Right hindlimb (tissue), 1 donor: Measurements from ENCODE around the gene RAD51B.
A peak's percentile ranks its signal among the peaks of the same experiment; 100 is the strongest.
"Not testable (repeated sequence)": the region's sequence is repeated elsewhere in the genome, so short reads cannot be mapped to it uniquely, and the experiment has no call there.

Source experiments
- DNase-seq: peaks from one replicate; pipeline ENCODE4 v3.0.0-alpha.2; 2018

Gene RAD51B

DNA sequence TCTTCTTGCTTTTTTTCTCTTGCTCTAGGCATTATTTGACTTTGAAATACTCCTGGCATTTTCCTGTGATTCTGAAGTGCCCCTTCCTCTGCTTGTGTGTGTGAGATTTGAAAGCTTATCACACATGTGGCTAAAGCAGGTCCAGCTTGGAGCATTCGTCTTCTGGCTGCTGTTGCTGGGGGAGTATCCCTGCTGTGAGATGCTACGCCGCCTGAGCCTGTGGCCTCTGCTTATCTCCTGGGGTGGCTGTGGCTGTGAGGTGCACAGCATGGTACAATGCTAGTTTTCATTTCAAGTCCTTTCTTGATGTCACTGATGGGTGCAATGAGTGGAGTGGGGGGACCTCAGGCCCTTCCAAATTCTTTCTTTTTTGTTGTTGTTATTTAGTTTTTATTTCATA lies 601.5 kb downstream of the RAD51B start:
- DNase-seq = no peak

- no peak for DNase-seq
Observed at GRCh38 chr14:68423686-68424085, 604.1 kb downstream of the RAD51B start.

- no peak for DNase-seq
Observed at GRCh38 chr14:68424443-68425172, 605.0 kb downstream of the RAD51B start.

DNA sequence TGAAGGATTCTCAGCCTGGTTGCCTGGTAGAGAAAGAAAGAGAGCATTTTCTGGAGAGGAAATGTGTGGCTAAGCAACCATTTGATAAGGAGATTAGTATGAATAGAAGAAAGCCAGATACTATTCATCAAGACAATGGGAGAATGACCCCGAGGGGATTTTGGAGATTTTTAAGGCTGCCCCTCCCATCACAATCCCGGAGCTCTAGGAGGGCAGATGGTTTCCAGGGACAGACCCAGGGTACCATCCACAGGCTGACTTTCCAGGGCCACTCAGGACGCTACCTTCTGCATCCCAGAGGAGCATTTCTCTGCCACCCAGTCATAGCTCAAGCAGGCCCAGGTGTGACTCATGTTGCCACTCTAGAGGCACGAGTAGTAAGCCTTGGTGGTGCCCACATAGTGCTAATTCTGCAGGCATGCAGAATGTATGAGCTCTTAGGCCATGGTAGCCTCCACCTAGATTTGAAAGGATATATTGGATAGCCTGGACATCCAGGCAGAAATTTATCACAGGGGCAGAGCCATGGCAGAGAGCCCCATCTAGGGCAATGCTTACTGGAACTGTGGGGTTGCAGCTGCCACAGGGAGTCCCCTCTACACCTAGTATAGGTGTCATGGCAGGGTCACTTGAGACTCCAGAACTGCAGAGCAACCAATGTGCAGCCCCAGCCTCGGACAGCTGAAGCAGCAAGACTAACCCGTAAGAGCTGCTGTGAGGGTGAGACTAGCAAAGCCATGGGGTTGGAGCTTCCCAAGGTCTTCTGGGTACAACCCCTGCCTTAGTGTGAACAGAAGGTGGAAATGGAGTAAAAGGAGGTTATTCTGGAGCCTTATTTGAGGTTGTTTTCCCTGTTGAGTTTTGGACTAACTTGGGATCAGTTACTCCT lies 607.3 kb downstream of the RAD51B start:
- no peak for DNase-seq

GRCh38 chr14:68427550-68427890 lies 607.9 kb downstream of the RAD51B start:
- DNase-seq = no peak

- DNase-seq = not testable (repeated sequence)
Observed at GRCh38 chr14:68428900-68429299, 609.3 kb downstream of the RAD51B start.

DNA sequence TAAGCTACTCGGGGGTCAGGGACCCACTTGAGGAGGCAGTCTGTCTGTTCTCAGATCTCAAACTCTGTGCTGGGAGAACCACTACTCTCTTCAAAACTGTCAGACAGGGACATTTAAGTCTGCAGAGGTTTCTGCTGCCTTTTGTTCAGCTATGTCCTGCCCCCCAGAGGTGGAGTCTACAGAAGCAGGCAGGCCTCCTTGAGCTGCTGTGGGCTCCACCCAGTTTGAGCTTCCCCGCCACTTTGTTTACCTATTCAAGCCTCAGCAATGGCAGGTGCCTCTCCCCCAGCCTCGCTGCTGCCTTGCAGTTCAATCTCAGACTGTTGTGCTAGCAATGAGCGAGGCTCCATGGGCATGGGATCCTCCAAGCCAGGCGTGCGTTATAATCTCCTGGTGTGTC lies 614.6 kb downstream of the RAD51B start:
- not testable (repeated sequence) for DNase-seq

DNA sequence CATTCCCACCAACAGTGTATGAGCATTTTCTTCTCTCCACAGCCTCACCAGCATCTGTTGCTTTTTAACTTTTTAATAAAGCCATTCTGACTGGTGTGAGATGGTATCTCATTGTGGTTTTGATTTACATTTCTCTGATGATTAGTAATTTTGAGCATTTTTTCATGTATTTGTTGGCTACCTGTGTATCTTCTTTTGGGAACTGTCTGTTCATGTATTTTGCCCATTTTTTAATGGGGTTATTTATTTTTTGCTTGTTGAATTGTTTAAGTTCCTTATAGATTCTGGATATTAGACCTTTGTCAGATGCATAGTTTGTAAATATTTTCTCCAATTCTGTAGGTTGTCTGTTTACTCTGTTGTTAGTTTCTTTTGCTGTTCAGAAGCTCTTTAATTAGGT lies 616.1 kb downstream of the RAD51B start:
- DNase-seq = not testable (repeated sequence)

DNA sequence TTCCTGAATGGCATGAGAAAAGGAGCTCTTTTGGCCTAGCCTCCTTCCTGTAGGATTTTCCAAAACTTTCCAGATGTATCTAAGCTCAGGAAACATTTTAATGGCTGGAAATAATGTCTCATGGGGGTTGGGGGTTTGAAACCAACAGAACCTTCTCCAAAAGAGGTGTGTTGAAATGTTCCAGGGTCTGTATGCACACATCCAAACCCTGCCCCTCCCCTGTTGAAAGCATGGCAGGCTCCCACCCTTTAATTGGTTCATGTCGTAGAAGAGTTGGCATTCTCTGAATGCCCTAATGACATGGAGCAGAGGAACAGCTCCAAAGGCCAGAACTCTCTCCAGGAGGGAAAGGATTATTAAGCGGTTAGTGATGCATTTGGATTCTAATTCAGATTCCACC lies 620.1 kb downstream of the RAD51B start:
- peak; percentile 70 for DNase-seq

DNA sequence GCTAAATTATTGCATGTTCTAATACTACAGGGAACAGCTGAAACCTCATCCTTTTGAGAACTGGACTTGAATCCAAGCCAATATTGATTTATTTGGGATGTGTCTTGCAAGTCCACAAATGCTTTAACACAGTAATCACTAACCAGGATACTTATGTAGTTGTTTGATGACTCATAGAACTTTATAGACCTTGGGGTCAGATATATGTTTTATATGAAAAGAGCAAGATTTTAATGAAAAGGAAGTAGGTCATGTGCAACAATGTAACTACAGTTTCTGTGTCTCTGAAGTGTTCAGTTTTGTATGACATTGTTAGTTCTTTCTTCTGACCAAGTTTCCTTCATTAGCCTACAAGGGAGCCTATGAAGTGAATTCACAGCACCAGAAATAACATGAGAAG lies 621.2 kb downstream of the RAD51B start:
- no peak for DNase-seq

DNA sequence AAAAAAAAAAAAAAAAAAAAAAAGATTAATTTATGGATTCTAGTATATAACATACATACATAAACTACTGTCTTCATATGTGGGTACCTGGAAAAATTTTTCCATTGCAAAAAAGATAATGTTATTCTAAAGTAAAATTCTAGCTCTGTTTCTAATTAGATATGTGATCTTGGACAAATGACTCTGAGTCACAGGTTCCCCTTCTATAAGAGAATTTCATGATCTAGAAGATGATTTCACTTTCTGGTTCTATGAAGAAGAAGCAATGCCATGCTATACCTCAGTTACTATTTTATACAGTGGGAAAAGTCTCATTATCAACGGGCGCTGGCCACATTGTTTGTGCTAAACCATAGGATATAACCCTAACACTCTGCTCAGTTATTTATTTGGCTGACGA lies 622.0 kb downstream of the RAD51B start:
- DNase-seq = no peak

GRCh38 chr14:68442828-68443629 lies 623.5 kb downstream of the RAD51B start:
- DNase-seq = peak; percentile 57

DNA sequence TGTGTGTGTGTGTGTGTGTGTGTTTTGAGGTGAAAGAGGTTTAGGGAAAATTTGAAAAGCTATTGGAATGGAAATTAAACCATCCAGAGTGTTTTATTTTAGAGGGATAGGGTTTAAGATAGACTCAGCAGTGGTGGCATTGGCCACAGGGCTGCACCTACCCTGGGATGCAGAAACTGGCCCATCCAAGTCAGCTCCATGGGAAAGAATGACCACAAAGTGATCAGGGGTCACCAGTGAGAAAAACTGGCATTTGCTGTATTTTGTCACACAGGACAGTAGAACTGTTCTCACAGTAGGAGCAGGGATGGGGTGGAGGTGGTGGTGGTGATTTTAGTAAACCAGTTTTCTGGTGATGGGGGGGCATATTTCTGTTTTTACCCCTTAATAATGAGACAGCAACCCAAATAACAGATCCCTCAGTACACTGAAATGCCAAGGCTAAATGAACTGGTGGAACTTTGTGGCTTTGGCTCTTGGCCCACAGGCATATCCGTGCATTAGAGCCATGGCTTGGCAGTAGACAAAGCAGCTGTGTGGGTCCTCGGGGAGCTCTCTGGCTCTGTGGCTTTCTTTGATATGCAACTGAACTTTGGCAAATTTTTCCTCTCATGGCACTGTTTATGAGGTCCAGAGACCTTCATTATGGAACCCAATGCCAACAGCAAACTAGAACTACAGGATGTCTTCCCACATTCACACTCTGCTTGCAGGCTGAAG lies 625.0 kb downstream of the RAD51B start:
- DNase-seq = peak; percentile 88

DNA sequence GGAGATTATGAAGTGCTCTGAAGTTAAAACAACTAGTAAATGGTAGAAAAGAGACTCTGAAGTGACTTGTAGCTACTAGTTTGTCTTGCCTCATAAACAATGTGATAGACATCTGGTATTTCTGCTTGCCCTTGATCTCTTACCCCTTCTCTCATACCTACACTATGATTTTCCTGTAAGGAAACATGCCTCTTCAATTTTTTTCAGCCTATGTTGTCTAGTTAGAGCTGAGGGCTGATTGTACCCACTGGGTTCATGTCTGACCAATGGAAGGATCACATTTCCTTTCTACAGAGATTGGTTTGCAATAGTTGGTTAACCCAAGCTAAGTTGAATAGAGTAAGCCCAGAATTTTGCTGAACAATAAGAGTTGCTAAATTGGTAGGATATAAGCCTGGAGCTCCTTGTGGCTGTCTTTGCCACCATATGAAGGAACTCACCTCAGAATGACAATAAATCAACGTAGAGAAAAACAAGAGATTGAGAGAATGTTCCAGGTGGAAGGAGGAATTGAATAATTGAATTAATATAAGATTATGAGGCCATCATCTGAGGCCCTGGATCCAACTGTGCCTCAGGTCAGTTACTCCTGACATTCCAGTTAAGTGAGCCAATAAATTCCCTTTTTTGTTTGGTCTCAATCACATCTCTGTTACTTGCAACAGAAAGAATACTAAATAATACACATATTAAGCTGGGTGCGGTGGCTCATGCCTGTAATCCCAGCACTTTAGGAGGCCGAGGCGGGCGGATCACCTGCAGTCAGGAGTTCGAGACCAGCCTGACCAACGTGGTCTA lies 626.9 kb downstream of the RAD51B start:
- no peak for DNase-seq

- DNase-seq = no peak
Observed at GRCh38 chr14:68447581-68448251, 628.1 kb downstream of the RAD51B start.

DNA sequence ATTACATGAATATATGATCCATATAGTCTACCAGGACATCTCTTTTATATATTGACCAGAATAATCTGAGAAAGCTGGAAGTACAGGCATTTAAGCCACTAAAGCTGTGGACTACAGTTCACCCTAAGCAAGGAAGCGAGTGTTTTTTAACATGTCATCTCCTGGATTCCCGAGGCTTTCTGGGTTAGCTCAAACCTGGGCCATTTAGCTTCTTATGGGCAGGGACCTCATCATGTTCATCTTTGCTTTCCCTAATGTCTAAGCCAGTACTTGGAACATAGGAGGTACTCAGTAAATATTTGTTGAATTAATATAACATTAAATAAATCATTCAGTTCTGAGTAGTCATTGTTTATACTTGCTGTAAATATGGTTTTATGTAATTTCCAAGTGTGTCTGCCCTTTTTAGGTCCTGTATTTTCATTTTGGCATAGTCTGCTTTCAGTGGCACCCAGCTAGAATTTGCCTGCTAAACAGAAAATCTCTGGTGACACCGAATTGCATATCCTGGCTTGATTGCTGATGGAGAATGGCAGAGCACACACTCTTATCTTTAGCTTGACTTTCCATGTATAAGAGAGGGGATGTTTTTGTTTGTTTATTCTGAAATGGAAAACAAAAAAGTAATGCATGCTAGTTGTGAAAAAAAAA lies 628.8 kb downstream of the RAD51B start:
- DNase-seq = no peak

DNA sequence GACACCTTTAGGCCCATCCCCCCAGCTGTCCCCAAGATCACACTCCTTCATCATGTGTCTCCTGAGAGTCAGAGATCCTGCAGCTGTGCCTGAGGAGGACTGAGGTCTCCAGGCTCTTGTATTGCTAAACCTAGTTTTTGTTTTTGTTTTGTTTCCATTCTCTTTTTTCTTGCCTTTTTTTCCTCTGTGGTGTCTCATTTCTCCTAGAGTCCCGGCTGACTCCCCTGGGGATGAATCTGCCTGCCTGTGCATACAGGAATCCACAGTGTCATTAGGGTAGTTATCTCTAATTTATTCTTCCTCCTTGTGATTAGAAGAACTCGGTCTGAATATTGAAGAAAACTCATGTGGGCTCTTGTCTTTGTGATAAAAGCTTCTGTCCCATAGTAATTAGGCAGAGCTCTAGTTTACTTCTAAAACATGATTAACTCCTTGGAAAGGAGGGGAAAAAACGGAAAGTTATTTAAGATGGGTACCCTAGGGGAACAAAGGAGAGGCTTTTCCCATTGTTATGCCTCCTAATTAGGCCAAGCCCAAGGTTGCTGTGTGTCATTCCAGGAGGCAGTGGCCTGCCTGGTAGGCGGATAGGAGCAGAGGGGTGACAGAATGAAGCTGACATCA lies 630.1 kb downstream of the RAD51B start:
- no peak for DNase-seq

DNA sequence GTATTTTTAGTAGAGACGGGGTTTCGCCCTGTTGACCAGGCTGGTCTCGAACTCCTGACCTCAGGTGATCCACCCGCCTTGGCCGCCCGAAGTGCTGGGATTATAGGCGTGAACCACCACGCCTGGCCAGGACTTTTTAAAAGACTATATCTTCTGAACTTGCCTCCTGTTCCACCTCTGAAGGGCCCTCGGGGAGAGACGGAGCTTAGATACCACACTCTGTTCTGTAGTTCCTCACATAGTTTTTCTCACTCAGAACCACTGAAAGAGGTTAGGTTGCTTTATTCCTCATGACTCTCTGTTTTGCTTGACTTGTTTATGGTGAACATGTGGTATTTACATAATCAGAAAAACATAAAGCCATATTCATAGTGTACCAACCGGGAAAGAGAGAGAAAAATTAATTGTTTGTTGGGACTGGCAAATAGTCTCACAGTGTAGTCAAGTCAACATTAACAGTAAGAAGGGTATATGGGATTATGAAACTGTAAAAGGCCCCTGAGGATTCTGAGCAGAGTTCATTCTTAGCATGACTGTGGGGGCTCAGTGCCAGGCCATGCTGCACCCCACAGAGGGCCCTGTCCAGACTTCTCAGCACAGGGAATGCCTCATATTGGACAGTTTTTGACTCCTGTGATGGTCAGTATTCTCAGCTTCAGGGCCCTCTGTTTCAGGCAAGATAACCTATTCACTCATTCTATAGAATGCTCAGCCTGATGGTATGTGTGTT lies 631.0 kb downstream of the RAD51B start:
- DNase-seq = no peak

GRCh38 chr14:68451696-68452373 lies 632.3 kb downstream of the RAD51B start:
- peak; percentile 63 for DNase-seq
